Activated B cell treated with CpG ODN at 0.5 μM for 24 hours (primary cell): ENCODE results near the gene PCDHAC2. TPM values are rescaled to one million over a fixed set of nuclear protein-coding genes. Genes with fewer than 3 reads are reported as not detected.

Source experiments
- ATAC-seq: fragments of 200-7000 bp; cut with Tn5 transposase; one replicate; pipeline ENCODE4 v1.10.0; 2021; ENCODE audit warnings: low read depth, mild to moderate bottlenecking, moderate library complexity
- CTCF ChIA-PET: fragments of 350-600 bp; sonication (Branson Sonifier 250); formaldehyde crosslinking; loops from one replicate; lab custom pipeline; 2021; ENCODE audit warnings: antibody characterized with exemption; lab: Charles Lee
- POLR2A ChIA-PET: fragments of 350-600 bp; sonication (Branson Sonifier 250); formaldehyde crosslinking; loops from one replicate; lab custom pipeline; 2021; ENCODE audit warnings: antibody characterized with exemption; lab: Charles Lee
- DNase-seq: peaks from one replicate; pipeline ENCODE4 v3.0.0; 2022
- H3K27ac Mint-ChIP-seq: one replicate; pipeline ENCODE4 v1.8.0; 2020; ENCODE audit warnings: mixed read lengths
- H3K27me3 Mint-ChIP-seq: one replicate; pipeline ENCODE4 v1.8.0; 2021; ENCODE audit warnings: mixed read lengths
- H3K36me3 Mint-ChIP-seq: one replicate; pipeline ENCODE4 v1.8.0; 2021; ENCODE audit warnings: low read depth, mixed read lengths
- H3K4me1 Mint-ChIP-seq: one replicate; pipeline ENCODE4 v1.8.0; 2021; ENCODE audit warnings: mixed read lengths
- H3K4me3 Mint-ChIP-seq: one replicate; pipeline ENCODE4 v1.8.0; 2020; ENCODE audit warnings: mild to moderate bottlenecking, mixed read lengths
- H3K9me3 Mint-ChIP-seq: one replicate; pipeline ENCODE4 v1.8.0; 2020; ENCODE audit warnings: mixed read lengths
- CTCF ChIP-seq: fragments of 200-600 bp; IDR thresholded peaks from one replicate; pipeline ENCODE4 v1.8.0; 2022; ENCODE audit warnings: antibody characterized with exemption, mild to moderate bottlenecking
- intact Hi-C: fragments of 100-400 bp; cut with micrococcal nuclease; formaldehyde crosslinking; loops from one replicate; pipeline ENCODE4 v1.15.1; 2024
- total RNA-seq: library from RNA; stranded (reverse); gene quantifications from 2 replicates; pipeline ENCODE4 v1.2.3, GENCODE V29; 2022

Gene PCDHAC2
- total RNA-seq, 1 donor from 2014 or later = not detected

- no peak for TF ChIP-seq CTCF
- Mint-ChIP-seq H3K4me3 (no peak overlapping the region), H3K4me1 (no peaks in the 10 kb centered on the region), H3K27me3 (peaks cover 7% of the 10 kb centered on the region), H3K9me3 (no peaks in the 10 kb centered on the region), H3K36me3 (no peaks in the 10 kb centered on the region), H3K27ac (no peak overlapping the region)
- intact Hi-C loops = no loop called here
- DNase-seq (no peak), ATAC-seq (no peak)
- CTCF ChIA-PET = no interaction called here
- POLR2A ChIA-PET = no interaction called here
Observed at GRCh38 chr5:140977003-140977402, 10.7 kb downstream of the PCDHAC2 start.

GRCh38 chr5:140978260-140978659 is 12.0 kb downstream of the PCDHAC2 start:
- Mint-ChIP-seq H3K27me3 (peaks cover 7% of the 10 kb centered on the region), H3K36me3 (no peaks in the 10 kb centered on the region), H3K27ac (no peak overlapping the region), H3K9me3 (no peaks in the 10 kb centered on the region), H3K4me1 (no peaks in the 10 kb centered on the region), H3K4me3 (no peak overlapping the region)
- CTCF ChIA-PET = no interaction called here
- ATAC-seq (no peak), DNase-seq (no peak)
- TF ChIP-seq CTCF = no peak
- POLR2A ChIA-PET = no interaction called here
- intact Hi-C loops = no loop called here

GRCh38 chr5:140978983-140979382 is 12.7 kb downstream of the PCDHAC2 start:
- no peak for TF ChIP-seq CTCF
- Mint-ChIP-seq H3K27me3 (peaks cover 7% of the 10 kb centered on the region), H3K27ac (no peak overlapping the region), H3K4me1 (no peaks in the 10 kb centered on the region), H3K4me3 (no peak overlapping the region), H3K36me3 (no peaks in the 10 kb centered on the region), H3K9me3 (no peaks in the 10 kb centered on the region)
- intact Hi-C loops = no loop called here
- ChIA-PET POLR2A (no interaction called here), CTCF (no interaction called here)
- ATAC-seq (no peak), DNase-seq (no peak)

- no peak overlapping the region for H3K27ac Mint-ChIP-seq
- DNase-seq (no peak), ATAC-seq (no peak)
- H3K4me1 Mint-ChIP-seq = no peaks in the 10 kb centered on the region
- intact Hi-C loops = no loop called here
- no peak for TF ChIP-seq CTCF
- ChIA-PET CTCF (no interaction called here), POLR2A (no interaction called here)
- peaks cover 3% of the 10 kb centered on the region for H3K27me3 Mint-ChIP-seq
- H3K4me3 Mint-ChIP-seq = no peak overlapping the region
- H3K9me3 Mint-ChIP-seq = no peaks in the 10 kb centered on the region
- no peaks in the 10 kb centered on the region for H3K36me3 Mint-ChIP-seq
Observed at GRCh38 chr5:140982083-140982716, 15.9 kb downstream of the PCDHAC2 start.

GRCh38 chr5:140986117-140986521 is 19.8 kb downstream of the PCDHAC2 start:
- no peak for DNase-seq
- no peak overlapping the region for H3K27ac Mint-ChIP-seq
- H3K4me1 Mint-ChIP-seq = no peaks in the 10 kb centered on the region
- no peak for TF ChIP-seq CTCF
- ChIA-PET CTCF (no interaction called here), POLR2A (no interaction called here)
- H3K4me3 Mint-ChIP-seq = no peak overlapping the region
- peaks cover 3% of the 10 kb centered on the region for H3K27me3 Mint-ChIP-seq
- no peak for ATAC-seq
- no peaks in the 10 kb centered on the region for H3K9me3 Mint-ChIP-seq
- intact Hi-C loops = no loop called here
- no peaks in the 10 kb centered on the region for H3K36me3 Mint-ChIP-seq
